Naive thymus-derived CD4-positive, alpha-beta T cell (primary cell): ENCODE results near the gene TTC33. TPM values are rescaled to one million over a fixed set of nuclear protein-coding genes. Genes with fewer than 3 reads are reported as not detected.
A peak's percentile ranks its signal among the peaks of the same experiment; 100 is the strongest.
"Not testable (repeated sequence)": the region's sequence is repeated elsewhere in the genome, so short reads cannot be mapped to it uniquely, and the experiment has no call there.

Experiments
- ATAC-seq: fragments of 150-1000 bp; cut with Tn5 transposase; 2 replicates; pipeline ENCODE4 v1.10.0; 2021; ENCODE audit warnings: mild to moderate bottlenecking, moderate library complexity
- CTCF ChIA-PET: fragments of 350-600 bp; sonication (Branson Sonifier 250); formaldehyde crosslinking; loops from one replicate; lab custom pipeline; 2021; ENCODE audit warnings: antibody characterized with exemption; lab: Charles Lee
- POLR2A ChIA-PET: fragments of 350-600 bp; sonication (Branson Sonifier 250); formaldehyde crosslinking; loops from one replicate; lab custom pipeline; 2021; ENCODE audit warnings: antibody characterized with exemption, inconsistent platforms; lab: Charles Lee
- DNase-seq, 9 donors: peaks; one replicate each; pipeline versions ENCODE4 v3.0.0 to v3.0.0-alpha.2; 2020 to 2022; ENCODE audit warnings: mixed read lengths in 1 of 9
- H3K27ac ChIP-seq: one replicate; pipeline ENCODE4 v1.7.0; 2013; ENCODE audit warnings: mild to moderate bottlenecking, low read depth, low read length, moderate library complexity
- H3K27me3 ChIP-seq, 2 donors: one replicate each; pipeline ENCODE4 v1.7.0; 2013; ENCODE audit warnings: low read length in 2 of 2, mild to moderate bottlenecking in 2 of 2, moderate library complexity in 2 of 2; ENCODE audit not compliant: control insufficient read depth in 2 of 2, insufficient read depth in 2 of 2
- H3K36me3 ChIP-seq, 3 experiments: 1 replicate in 2 of 3; 2 replicates in 1 of 3; pipeline ENCODE4 v1.7.0; 2013; ENCODE audit warnings: low read length in 3 of 3, mild to moderate bottlenecking in 3 of 3, moderate library complexity in 1 of 3; ENCODE audit not compliant: insufficient read depth in 3 of 3, control insufficient read depth in 2 of 3
- H3K4me1 ChIP-seq, 2 donors: one replicate each; pipeline ENCODE4 v1.7.0; 2013; ENCODE audit warnings: low read length in 2 of 2, mild to moderate bottlenecking in 2 of 2, moderate library complexity in 1 of 2; ENCODE audit not compliant: control insufficient read depth in 2 of 2, insufficient read depth in 2 of 2
- H3K4me3 ChIP-seq: 2 replicates; pipeline ENCODE4 v1.7.0; 2013; ENCODE audit warnings: mild to moderate bottlenecking, low read length
- H3K9me3 ChIP-seq, 3 experiments: 1 replicate in 2 of 3; 2 replicates in 1 of 3; pipeline ENCODE4 v1.7.0; 2013; ENCODE audit warnings: low read length in 3 of 3; ENCODE audit not compliant: control insufficient read depth in 2 of 3
- H3K27ac Mint-ChIP-seq, 9 donors: one replicate each; pipeline ENCODE4 v1.8.0; 2020 to 2022; ENCODE audit warnings: mixed read lengths in 9 of 9, mild to moderate bottlenecking in 8 of 9, moderate library complexity in 5 of 9, inconsistent platforms in 2 of 9
- H3K27me3 Mint-ChIP-seq, 5 donors: one replicate each; pipeline ENCODE4 v1.8.0; 2021 to 2022; ENCODE audit warnings: mixed read lengths in 5 of 5, mild to moderate bottlenecking in 1 of 5
- H3K36me3 Mint-ChIP-seq, 5 donors: one replicate each; pipeline ENCODE4 v1.8.0; 2020 to 2022; ENCODE audit warnings: mixed read lengths in 5 of 5, mild to moderate bottlenecking in 3 of 5, inconsistent platforms in 1 of 5
- H3K4me1 Mint-ChIP-seq, 7 donors: one replicate each; pipeline ENCODE4 v1.8.0; 2020 to 2022; ENCODE audit warnings: mixed read lengths in 7 of 7, mild to moderate bottlenecking in 3 of 7, inconsistent platforms in 1 of 7
- H3K4me3 Mint-ChIP-seq, 10 donors: one replicate each; pipeline ENCODE4 v1.8.0; 2020 to 2022; ENCODE audit warnings: mild to moderate bottlenecking in 10 of 10, mixed read lengths in 10 of 10, moderate library complexity in 6 of 10, inconsistent platforms in 2 of 10
- H3K9me3 Mint-ChIP-seq, 11 donors: one replicate each; pipeline ENCODE4 v1.8.0; 2020 to 2022; ENCODE audit warnings: mixed read lengths in 11 of 11, mild to moderate bottlenecking in 4 of 11, inconsistent platforms in 1 of 11, moderate library complexity in 1 of 11
- intact Hi-C, 2 donors: fragments of 100-400 bp; cut with micrococcal nuclease; formaldehyde crosslinking; loops; one replicate each; pipeline ENCODE4 v1.15.1; 2023
- polyA plus RNA-seq, 2 donors: library from polyadenylated mRNA; unstranded; fragments of 300-500 nt; fragmentation: Illumina TruSeq; gene quantifications; one replicate each; pipeline ENCODE4 v1.2.3, GENCODE V29; 2021
- total RNA-seq, 6 experiments: library from RNA in 5 of 6; stranded (reverse) in 5 of 6; gene quantifications; 1 replicate in 5 of 6; 2 replicates in 1 of 6; pipeline ENCODE4 v1.2.3 and lab custom pipeline; 2021 to 2026

TTC33 gene
- total and polyA plus RNA-seq, 7 experiments from 2014 or later: 7.0 to 19.0 (median 14.0) TPM

- ChIA-PET POLR2A (no interaction called here), CTCF (interaction anchor here (0.7 to 1.8 kb wide), 5 partner anchors 23 to 1157 kb away, joined by 3 to 10 read pairs (median 4); no protein-coding TSS in a partner anchor)
- H3K9me3 ChIP-seq: peaks cover 0 to 4% (median 0%) of the 10 kb centered on the region in 3 experiments
- H3K27ac ChIP-seq: no peak overlapping the region
- Mint-ChIP-seq H3K27ac (no peak overlapping the region), H3K36me3 (peaks cover 10 to 35% (median 34%) of the 10 kb centered on the region in 5 donors), H3K27me3 (no peaks in the 10 kb centered on the region), H3K4me1 (peaks cover 18 to 33% (median 24%) of the 10 kb centered on the region in 7 donors), H3K4me3 (no peak overlapping the region), H3K9me3 (peaks cover 0 to 12% (median 8%) of the 10 kb centered on the region in 11 donors)
- H3K27me3 ChIP-seq: no peaks in the 10 kb centered on the region
- H3K4me3 ChIP-seq: no peak overlapping the region
- H3K36me3 ChIP-seq: peaks cover 0 to 17% (median 0%) of the 10 kb centered on the region in 3 experiments
- DNase-seq (peak in 7 of 9 donors; percentile 26 to 60 (median 52)), ATAC-seq (peak; percentile 81)
- intact Hi-C loops: loop anchor here (1.0 to 10.0 kb wide), 15 partner anchors 19 to 1157 kb away; partner anchors contain the start of gene TTC33 (in 1 of the 2)
- no peaks in the 10 kb centered on the region for H3K4me1 ChIP-seq
Measured at GRCh38 chr5:40736103-40736875, 19.5 kb downstream of the TTC33 start.

DNA sequence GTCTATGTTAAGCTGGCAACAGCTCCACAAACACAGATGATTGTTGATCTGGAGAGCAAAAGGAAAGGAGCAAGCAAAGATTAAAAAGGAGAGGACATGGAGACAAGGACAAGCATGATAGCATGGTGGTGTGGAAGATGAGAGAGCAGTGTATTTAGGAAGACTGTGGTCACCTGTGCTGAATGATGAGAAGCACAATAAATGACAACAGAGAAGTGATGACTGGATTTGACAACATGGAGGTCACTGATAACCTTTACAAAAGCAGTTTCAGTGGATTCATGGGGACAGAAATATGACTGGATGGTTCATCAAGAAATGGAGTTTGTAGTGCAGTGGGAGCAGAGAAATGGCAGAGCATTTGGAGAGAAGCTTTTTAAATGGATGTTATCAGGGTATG is 20.2 kb downstream of the TTC33 start:
- Mint-ChIP-seq H3K36me3 (peaks cover 3 to 31% (median 28%) of the 10 kb centered on the region in 5 donors), H3K4me3 (no peak overlapping the region), H3K4me1 (peaks cover 18 to 37% (median 27%) of the 10 kb centered on the region in 7 donors), H3K27me3 (no peaks in the 10 kb centered on the region), H3K9me3 (peaks cover 0 to 7% (median 3%) of the 10 kb centered on the region in 11 donors), H3K27ac (peak overlapping the region in 1 of 9 donors; percentile 5)
- CTCF ChIA-PET: interaction anchor here (1.4 to 1.8 kb wide), 4 partner anchors 22 to 1156 kb away, joined by 3 to 10 read pairs (median 6); no protein-coding TSS in a partner anchor
- no peak for DNase-seq
- Histone ChIP-seq H3K27me3 (no peaks in the 10 kb centered on the region), H3K36me3 (peaks cover 0 to 11% (median 0%) of the 10 kb centered on the region in 3 experiments), H3K4me1 (no peaks in the 10 kb centered on the region), H3K9me3 (peaks cover 0 to 3% (median 0%) of the 10 kb centered on the region in 3 experiments), H3K27ac (no peak overlapping the region), H3K4me3 (no peak overlapping the region)
- intact Hi-C loops: loop anchor here (1.0 to 10.0 kb wide), 15 partner anchors 19 to 1156 kb away; partner anchors contain the start of gene TTC33 (in 1 of the 2)
- POLR2A ChIA-PET: no interaction called here
- ATAC-seq: no peak

GRCh38 chr5:40734986-40735385 is 20.8 kb downstream of the TTC33 start:
- no peaks in the 10 kb centered on the region for H3K4me1 ChIP-seq
- Mint-ChIP-seq H3K27me3 (no peaks in the 10 kb centered on the region), H3K4me1 (peaks cover 20 to 37% (median 27%) of the 10 kb centered on the region in 7 donors), H3K4me3 (no peak overlapping the region), H3K27ac (peak overlapping the region in 2 of 9 donors; percentile 5 to 12), H3K36me3 (peaks cover 0 to 28% (median 26%) of the 10 kb centered on the region in 5 donors), H3K9me3 (peaks cover 0 to 4% (median 0%) of the 10 kb centered on the region in 11 donors)
- H3K36me3 ChIP-seq: peaks cover 0 to 6% (median 0%) of the 10 kb centered on the region in 3 experiments
- CTCF ChIA-PET: interaction anchor here (1.4 to 1.8 kb wide), 4 partner anchors 22 to 1156 kb away, joined by 3 to 10 read pairs (median 6); no protein-coding TSS in a partner anchor
- no peak overlapping the region for H3K27ac ChIP-seq
- intact Hi-C loops: loop anchor here (5.0 to 10.0 kb wide), 4 partner anchors 228 to 1133 kb away; no protein-coding TSS in a partner anchor
- DNase-seq: no peak
- ATAC-seq: no peak
- no peak overlapping the region for H3K4me3 ChIP-seq
- POLR2A ChIA-PET: no interaction called here
- H3K9me3 ChIP-seq: no peaks in the 10 kb centered on the region
- H3K27me3 ChIP-seq: no peaks in the 10 kb centered on the region

DNA sequence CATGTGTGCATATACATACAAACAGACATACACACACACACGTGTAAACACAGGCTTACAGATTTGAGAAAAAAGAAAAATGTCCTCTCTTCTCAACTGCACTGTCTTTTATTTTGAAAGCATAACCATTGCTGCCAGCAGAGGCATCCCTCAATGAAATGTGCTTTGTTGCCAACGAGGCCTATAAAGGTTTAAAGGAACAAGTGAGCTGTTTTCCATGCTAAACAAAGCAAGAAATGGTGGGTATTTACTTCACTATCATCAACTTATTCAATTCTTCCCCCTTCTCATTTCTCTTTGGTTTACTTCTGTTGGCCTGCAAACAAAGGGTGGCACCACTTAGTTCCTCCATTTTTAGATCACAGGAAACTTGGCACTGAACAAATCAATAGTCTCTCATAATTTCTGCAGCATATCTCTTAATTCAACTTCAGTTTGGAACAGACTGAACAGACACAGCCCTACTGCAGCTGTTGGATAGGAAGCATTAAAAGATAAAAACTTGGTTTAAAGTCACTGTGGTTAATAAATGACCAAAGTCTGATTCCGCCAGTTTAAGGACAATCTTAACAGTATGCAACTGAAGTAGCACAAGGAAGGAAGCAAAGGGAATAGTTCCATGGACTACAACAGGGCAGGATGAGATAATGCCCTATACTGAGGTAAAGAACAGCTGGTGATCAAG is 21.7 kb downstream of the TTC33 start:
- POLR2A ChIA-PET: no interaction called here
- CTCF ChIA-PET: no interaction called here
- no peaks in the 10 kb centered on the region for H3K9me3 ChIP-seq
- Mint-ChIP-seq H3K27me3 (no peaks in the 10 kb centered on the region), H3K4me1 (peaks cover 20 to 37% (median 27%) of the 10 kb centered on the region in 7 donors), H3K4me3 (no peak overlapping the region), H3K36me3 (peaks cover 0 to 23% (median 20%) of the 10 kb centered on the region in 5 donors), H3K27ac (no peak overlapping the region), H3K9me3 (no peaks in the 10 kb centered on the region)
- H3K27me3 ChIP-seq: no peaks in the 10 kb centered on the region
- ATAC-seq (no peak), DNase-seq (no peak)
- H3K27ac ChIP-seq: no peak overlapping the region
- H3K4me3 ChIP-seq: no peak overlapping the region
- intact Hi-C loops: loop anchor here in 1 of 2 donors (10.0 kb wide), 1 partner anchor 719 kb away; no protein-coding TSS in a partner anchor
- H3K36me3 ChIP-seq: no peaks in the 10 kb centered on the region
- H3K4me1 ChIP-seq: no peaks in the 10 kb centered on the region

GRCh38 chr5:40733434-40733833 is 22.3 kb downstream of the TTC33 start:
- ATAC-seq: no peak
- intact Hi-C loops: loop anchor here in 1 of 2 donors (10.0 kb wide), 1 partner anchor 719 kb away; no protein-coding TSS in a partner anchor

GRCh38 chr5:40722497-40722911 is 33.3 kb downstream of the TTC33 start:
- H3K4me3 Mint-ChIP-seq, DNase-seq, H3K27me3 Mint-ChIP-seq, intact Hi-C loops, H3K27ac ChIP-seq, H3K27ac Mint-ChIP-seq, ATAC-seq, CTCF ChIA-PET, H3K4me1 Mint-ChIP-seq, POLR2A ChIA-PET, H3K9me3 ChIP-seq, H3K4me1 ChIP-seq, H3K4me3 ChIP-seq, H3K27me3 ChIP-seq: not testable (repeated sequence)
- Mint-ChIP-seq H3K36me3 (peaks cover 20 to 64% (median 56%) of the 10 kb centered on the region in 5 donors), H3K9me3 (peaks cover 0 to 12% (median 5%) of the 10 kb centered on the region in 11 donors)
- peaks cover 0 to 25% (median 4%) of the 10 kb centered on the region in 3 experiments for H3K36me3 ChIP-seq

More at GRCh38 chr5:40733434-40733833, 22.3 kb downstream of the TTC33 start:
- H3K4me3 Mint-ChIP-seq: no peak overlapping the region
- H3K9me3 ChIP-seq: no peaks in the 10 kb centered on the region
- no peak overlapping the region for H3K4me3 ChIP-seq
- ChIA-PET CTCF (interaction anchor here (0.7 kb wide), 1 partner anchor 1019 kb away, joined by 3 read pairs; no protein-coding TSS in a partner anchor), POLR2A (no interaction called here)
- no peaks in the 10 kb centered on the region for H3K27me3 ChIP-seq
- H3K9me3 Mint-ChIP-seq: no peaks in the 10 kb centered on the region
- H3K36me3 Mint-ChIP-seq: peaks cover 0 to 22% (median 15%) of the 10 kb centered on the region in 5 donors
- H3K27ac Mint-ChIP-seq: no peak overlapping the region
- no peak overlapping the region for H3K27ac ChIP-seq
- H3K36me3 ChIP-seq: no peaks in the 10 kb centered on the region
- H3K4me1 ChIP-seq: no peaks in the 10 kb centered on the region
- no peak for DNase-seq
- peaks cover 20 to 37% (median 27%) of the 10 kb centered on the region in 7 donors for H3K4me1 Mint-ChIP-seq
- no peaks in the 10 kb centered on the region for H3K27me3 Mint-ChIP-seq
